ENCODE measurements around the gene PLXNC1. TPM values are rescaled to one million over a fixed set of nuclear protein-coding genes. Genes with fewer than 3 reads are reported as not detected.

PLXNC1 gene
- total RNA-seq, 4 donors from 2014 or later = 4.8 to 6.8 (median 6.2) TPM

DNA sequence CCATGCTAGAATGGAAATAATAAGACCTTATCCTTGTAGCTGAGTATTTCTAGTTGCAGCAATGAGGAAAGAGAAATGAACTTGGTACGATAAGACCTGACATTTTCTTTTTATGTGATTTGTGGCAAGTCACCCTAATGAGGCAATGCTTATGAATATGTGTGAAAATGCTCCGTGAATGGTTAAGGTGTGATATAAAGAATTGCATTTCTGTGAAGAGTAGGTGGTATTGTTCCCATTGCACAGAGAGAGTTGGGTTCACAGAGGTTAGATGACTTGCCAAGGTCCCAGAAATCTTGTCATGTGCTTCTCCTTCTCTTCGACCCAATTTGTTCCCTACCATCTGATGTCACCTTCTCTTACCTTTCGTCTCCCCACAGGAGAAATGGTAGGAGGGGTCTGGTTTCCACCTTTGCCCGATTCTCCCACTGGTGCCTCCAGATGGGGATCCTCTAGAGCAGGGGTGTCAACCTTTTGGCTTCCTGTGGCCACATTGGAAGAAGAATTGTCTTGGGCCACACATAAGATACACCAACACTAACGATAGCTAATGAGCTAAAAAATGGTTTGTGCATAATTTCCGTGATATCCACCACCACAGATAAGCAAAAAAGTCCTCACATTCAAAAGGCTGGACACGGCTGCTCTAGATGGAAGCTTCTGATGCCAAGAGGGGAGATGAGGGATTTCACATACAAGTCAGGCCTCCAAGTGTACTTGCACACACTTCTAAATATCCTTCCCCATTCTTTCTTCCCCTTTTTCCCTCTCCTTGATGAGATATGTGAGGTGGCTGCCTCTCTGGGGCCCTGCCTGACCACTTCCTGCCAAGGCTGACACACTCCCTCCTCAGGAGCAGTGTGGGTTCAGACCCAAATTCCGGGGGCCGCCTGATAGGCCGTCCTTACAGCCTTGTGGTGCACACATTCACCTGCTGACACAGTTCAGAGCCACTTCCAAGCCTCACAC lies 96.1 kb downstream of the PLXNC1 start:
- ATAC-seq = no peak
- Histone ChIP-seq H3K4me1 (no peaks in the 10 kb centered on the region), H3K9me3 (no peaks in the 10 kb centered on the region), H3K36me3 (no peaks in the 10 kb centered on the region), H3K27me3 (no peaks in the 10 kb centered on the region), H3K27ac (no peak overlapping the region), H3K4me3 (no peak overlapping the region)
- WGBS, 2 donors (ENCODE audit: low coverage in 1 of 2) = 83 to 100% methylated on average over 3 to 10 of the region's 11 CpGs
- TF ChIP-seq POLR2AphosphoS5 (IDR thresholded peaks at IDR 0.05) (no peak), EP300 (IDR thresholded peaks at IDR 0.05) (no peak), POLR2A (IDR thresholded peaks at IDR 0.05) (no peak)
- TF ChIP-seq, protein P1, sequence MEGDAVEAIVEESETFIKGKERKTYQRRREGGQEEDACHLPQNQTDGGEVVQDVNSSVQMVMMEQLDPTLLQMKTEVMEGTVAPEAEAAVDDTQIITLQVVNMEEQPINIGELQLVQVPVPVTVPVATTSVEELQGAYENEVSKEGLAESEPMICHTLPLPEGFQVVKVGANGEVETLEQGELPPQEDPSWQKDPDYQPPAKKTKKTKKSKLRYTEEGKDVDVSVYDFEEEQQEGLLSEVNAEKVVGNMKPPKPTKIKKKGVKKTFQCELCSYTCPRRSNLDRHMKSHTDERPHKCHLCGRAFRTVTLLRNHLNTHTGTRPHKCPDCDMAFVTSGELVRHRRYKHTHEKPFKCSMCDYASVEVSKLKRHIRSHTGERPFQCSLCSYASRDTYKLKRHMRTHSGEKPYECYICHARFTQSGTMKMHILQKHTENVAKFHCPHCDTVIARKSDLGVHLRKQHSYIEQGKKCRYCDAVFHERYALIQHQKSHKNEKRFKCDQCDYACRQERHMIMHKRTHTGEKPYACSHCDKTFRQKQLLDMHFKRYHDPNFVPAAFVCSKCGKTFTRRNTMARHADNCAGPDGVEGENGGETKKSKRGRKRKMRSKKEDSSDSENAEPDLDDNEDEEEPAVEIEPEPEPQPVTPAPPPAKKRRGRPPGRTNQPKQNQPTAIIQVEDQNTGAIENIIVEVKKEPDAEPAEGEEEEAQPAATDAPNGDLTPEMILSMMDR (IDR thresholded peaks at IDR 0.05) = no peak

DNA sequence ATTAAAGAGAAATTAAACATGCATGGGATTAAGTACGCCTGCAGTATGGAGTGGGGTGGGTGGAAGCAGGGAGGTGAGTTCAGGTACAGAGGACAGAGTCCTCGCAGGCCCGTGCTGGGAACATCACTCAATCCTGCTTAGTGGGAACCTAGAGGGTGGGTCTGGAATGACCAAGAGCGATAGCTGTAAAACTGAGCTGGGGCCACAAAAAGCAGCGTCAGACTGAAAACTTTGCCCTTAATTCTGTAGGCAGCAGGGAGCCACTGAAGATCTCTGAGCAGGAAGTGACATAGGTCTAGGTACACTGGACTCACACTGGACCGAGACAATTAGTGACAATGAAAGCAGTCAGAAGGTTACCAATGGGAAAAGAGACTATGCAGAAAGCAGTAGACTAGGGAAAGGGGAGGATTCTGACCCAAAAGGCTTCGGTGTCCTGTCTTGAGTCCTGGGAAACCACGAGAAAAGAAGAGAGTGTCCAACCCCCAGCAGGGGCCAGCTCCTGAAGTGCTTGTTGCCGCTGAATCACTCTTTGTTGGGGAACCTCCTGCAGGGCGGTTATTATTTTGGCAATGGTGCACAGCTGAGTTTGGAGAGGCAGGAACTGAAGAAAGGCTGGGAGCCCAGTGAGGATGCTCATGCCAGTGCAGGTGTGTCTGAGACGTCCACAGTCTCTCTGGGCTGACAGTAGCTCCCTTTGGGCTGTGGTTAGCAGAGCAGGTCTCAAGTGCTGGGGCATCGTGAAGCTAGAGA lies 97.4 kb downstream of the PLXNC1 start:
- TF ChIP-seq EP300 (IDR thresholded peaks at IDR 0.05) (no peak), POLR2AphosphoS5 (IDR thresholded peaks at IDR 0.05) (no peak), POLR2A (IDR thresholded peaks at IDR 0.05) (no peak)
- TF ChIP-seq, protein P1 (IDR thresholded peaks at IDR 0.05) = no peak
- Histone ChIP-seq H3K36me3 (no peaks in the 10 kb centered on the region), H3K27me3 (no peaks in the 10 kb centered on the region), H3K9me3 (no peaks in the 10 kb centered on the region), H3K4me3 (no peak overlapping the region), H3K27ac (no peak overlapping the region), H3K4me1 (no peaks in the 10 kb centered on the region)
- 80 to 94% methylated on average over 8 to 11 of the region's 12 CpGs for WGBS, 2 donors (ENCODE audit: low coverage in 1 of 2)
- ATAC-seq = no peak

DNA sequence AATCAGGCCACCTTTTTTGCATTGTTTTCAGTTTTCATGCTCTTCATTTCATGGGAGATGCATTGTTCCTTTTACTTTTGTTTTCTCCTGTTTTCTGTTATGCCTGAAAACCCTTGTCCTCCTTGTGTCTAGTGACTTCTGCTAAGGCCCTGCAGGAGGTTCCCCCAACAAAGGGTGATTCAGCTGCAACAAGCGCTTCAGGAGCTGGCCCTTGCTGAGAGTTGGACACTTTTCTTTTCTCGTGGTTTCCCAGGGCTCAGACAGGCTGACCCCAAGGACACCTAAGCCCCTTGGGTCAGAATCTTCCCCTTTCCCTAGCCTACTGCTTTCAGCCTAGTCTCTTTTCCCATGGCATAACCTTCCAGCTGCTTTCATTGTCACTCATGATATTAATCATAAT lies 98.9 kb downstream of the PLXNC1 start:
- Histone ChIP-seq H3K27ac (no peak overlapping the region), H3K9me3 (no peaks in the 10 kb centered on the region), H3K4me3 (no peak overlapping the region), H3K27me3 (no peaks in the 10 kb centered on the region), H3K4me1 (no peaks in the 10 kb centered on the region), H3K36me3 (no peaks in the 10 kb centered on the region)
- TF ChIP-seq, protein P1 (IDR thresholded peaks at IDR 0.05) = no peak
- TF ChIP-seq EP300 (IDR thresholded peaks at IDR 0.05) = no peak
- TF ChIP-seq POLR2A (IDR thresholded peaks at IDR 0.05) = no peak
- TF ChIP-seq POLR2AphosphoS5 (IDR thresholded peaks at IDR 0.05) = no peak
- ATAC-seq = no peak
- WGBS, 2 donors (ENCODE audit: low coverage in 1 of 2) = 60 to 65% methylated on average over 1 to 2 of the region's 2 CpGs

DNA sequence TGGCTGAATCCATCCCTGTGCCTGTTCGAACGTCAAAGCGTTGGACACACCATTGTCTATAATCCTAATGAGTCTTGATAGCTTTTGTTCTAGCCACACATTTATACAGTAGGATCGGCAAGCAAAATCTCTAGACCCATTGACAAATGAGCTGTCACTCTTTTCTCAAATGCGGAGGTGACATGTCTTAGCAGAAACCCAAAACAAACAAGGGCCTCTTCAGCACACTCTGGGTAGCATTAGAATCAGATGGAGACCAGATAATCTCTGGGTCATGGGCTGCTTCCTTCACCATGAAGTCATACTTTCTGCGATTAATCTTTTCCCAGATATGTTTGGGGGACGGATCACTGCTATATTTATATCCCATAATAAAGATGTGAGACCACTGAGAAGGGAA lies 100.2 kb downstream of the PLXNC1 start:
- no peak for ATAC-seq
- no peaks in the 10 kb centered on the region for H3K9me3 ChIP-seq
- H3K4me1 ChIP-seq = no peaks in the 10 kb centered on the region
- TF ChIP-seq POLR2A (IDR thresholded peaks at IDR 0.05) = no peak
- no peak for TF ChIP-seq EP300 (IDR thresholded peaks at IDR 0.05)
- TF ChIP-seq POLR2AphosphoS5 (IDR thresholded peaks at IDR 0.05) = no peak
- TF ChIP-seq, protein P1 (IDR thresholded peaks at IDR 0.05) = no peak
- H3K27me3 ChIP-seq = no peaks in the 10 kb centered on the region
- no peaks in the 10 kb centered on the region for H3K36me3 ChIP-seq
- WGBS, 2 donors (ENCODE audit: low coverage in 1 of 2) = 85 to 87% methylated on average over 6 to 7 of the region's 7 CpGs
- no peak overlapping the region for H3K4me3 ChIP-seq
- no peak overlapping the region for H3K27ac ChIP-seq
